Activated CD8-positive, alpha-beta T cell treated with anti-CD3 and anti-CD28 coated beads, Interleukin-2, amount 10 ng/mL, durations not matched to agents 7 days and 5 days (primary cell): ENCODE measurements around the gene NEK10. TPM values are rescaled to one million over a fixed set of nuclear protein-coding genes. Genes with fewer than 3 reads are reported as not detected.

Experiments
- ATAC-seq: fragments of 150-1000 bp; cut with Tn5 transposase; one replicate; pipeline ENCODE4 v1.10.0; 2021; ENCODE audit warnings: moderate library complexity
- CTCF ChIA-PET: fragments of 350-600 bp; sonication (Branson Sonifier 250); formaldehyde crosslinking; loops from one replicate; lab custom pipeline; 2021; ENCODE audit warnings: antibody characterized with exemption; lab: Charles Lee
- POLR2A ChIA-PET: fragments of 350-600 bp; sonication (Branson Sonifier 250); formaldehyde crosslinking; loops from one replicate; lab custom pipeline; 2021; ENCODE audit warnings: antibody characterized with exemption; lab: Charles Lee
- DNase-seq: peaks from one replicate; pipeline ENCODE4 v3.0.0-alpha.2; 2020
- H3K27ac Mint-ChIP-seq: one replicate; pipeline ENCODE4 v1.8.0; 2021; ENCODE audit warnings: mild to moderate bottlenecking, mixed read lengths
- H3K27me3 Mint-ChIP-seq: one replicate; pipeline ENCODE4 v1.8.0; 2021; ENCODE audit warnings: low read depth, mixed read lengths
- H3K36me3 Mint-ChIP-seq: one replicate; pipeline ENCODE4 v1.8.0; 2021; ENCODE audit warnings: low read depth, mixed read lengths
- H3K4me1 Mint-ChIP-seq: one replicate; pipeline ENCODE4 v1.8.0; 2021; ENCODE audit warnings: low read depth, mixed read lengths
- H3K4me3 Mint-ChIP-seq: one replicate; pipeline ENCODE4 v1.8.0; 2021; ENCODE audit warnings: mild to moderate bottlenecking, mixed read lengths
- H3K9me3 Mint-ChIP-seq: one replicate; pipeline ENCODE4 v1.8.0; 2022; ENCODE audit warnings: mixed read lengths; ENCODE audit not compliant: insufficient read depth
- total RNA-seq, 2 experiments: library from RNA; stranded (reverse); gene quantifications; one replicate each; pipeline ENCODE4 v1.2.3, GENCODE V29; 2021

Gene NEK10
- total RNA-seq, 2 experiments from 2014 or later = 0.74 to 0.81 TPM

DNA sequence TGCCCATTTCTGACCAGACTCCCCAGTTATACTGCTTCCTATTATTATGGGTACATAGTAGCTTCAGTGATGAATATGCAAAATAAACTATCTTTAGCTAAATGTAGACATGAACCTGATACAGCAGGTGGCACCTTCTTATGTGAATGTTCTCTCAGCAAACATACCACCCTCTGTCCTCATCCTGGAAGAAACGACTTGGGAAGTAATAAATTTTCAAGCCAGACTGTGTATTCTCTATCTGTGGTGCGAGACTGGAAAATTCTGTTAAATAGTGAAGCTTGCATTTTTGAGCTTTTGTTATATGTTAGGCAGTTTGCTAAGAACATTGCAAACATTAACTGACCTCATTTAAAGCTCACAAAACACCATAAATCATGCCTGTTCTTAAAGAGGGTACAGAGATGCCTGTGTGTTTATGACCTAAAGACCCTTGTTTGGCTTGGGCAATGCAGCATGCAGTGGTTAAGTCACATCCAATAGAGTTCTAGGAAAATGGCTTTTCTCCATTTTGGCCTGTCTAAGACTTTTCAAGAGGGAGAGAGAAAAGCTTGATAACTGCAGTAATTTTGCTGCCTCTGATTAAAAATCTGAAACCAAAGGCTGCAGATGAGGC, 287.1 kb downstream of the NEK10 start:
- no peaks in the 10 kb centered on the region for H3K36me3 Mint-ChIP-seq
- H3K9me3 Mint-ChIP-seq = no peaks in the 10 kb centered on the region
- ChIA-PET CTCF (no interaction called here), POLR2A (no interaction called here)
- no peaks in the 10 kb centered on the region for H3K4me1 Mint-ChIP-seq
- no peak for DNase-seq
- no peak for ATAC-seq
- no peak overlapping the region for H3K27ac Mint-ChIP-seq
- H3K27me3 Mint-ChIP-seq = no peaks in the 10 kb centered on the region
- H3K4me3 Mint-ChIP-seq = no peak overlapping the region

DNA sequence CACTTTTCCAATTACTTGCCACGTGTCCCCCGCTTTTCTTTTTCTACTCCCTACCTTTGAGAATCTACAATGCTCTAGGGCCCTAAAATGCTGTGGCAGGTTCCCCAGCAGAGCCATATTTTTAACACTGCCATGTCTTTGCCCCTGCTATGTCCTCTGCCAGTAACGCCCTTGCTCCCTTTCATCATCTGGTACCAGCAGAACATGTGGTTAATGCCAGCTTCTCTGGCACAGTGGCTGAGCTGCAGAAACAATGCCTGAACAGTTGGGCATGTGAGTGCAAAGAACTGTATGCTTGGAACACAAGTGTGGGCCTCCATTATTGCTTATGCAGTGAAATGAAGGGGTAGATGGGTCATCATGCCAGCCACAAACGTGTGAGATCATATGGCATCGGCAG, 287.6 kb downstream of the NEK10 start:
- H3K4me3 Mint-ChIP-seq = no peak overlapping the region
- POLR2A ChIA-PET = no interaction called here
- no peaks in the 10 kb centered on the region for H3K4me1 Mint-ChIP-seq
- no peak for ATAC-seq
- CTCF ChIA-PET = interaction anchor here (1.5 kb wide), 1 partner anchor 172 kb away, joined by 3 read pairs; no protein-coding TSS in a partner anchor
- no peaks in the 10 kb centered on the region for H3K36me3 Mint-ChIP-seq
- no peaks in the 10 kb centered on the region for H3K27me3 Mint-ChIP-seq
- H3K27ac Mint-ChIP-seq = no peak overlapping the region
- H3K9me3 Mint-ChIP-seq = no peaks in the 10 kb centered on the region
- DNase-seq = no peak

DNA sequence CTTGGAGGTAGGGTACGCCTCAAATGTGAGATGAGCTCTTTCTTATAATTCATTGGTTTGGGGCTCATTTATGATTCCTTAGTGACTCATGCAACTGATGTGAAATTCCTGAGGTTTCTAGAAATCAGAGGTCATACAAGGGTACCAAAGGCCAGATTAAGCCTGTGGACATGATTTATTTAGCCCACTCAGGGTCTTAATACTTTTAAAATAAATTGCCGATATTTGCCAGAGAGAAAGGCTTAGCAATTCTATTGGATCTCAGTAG, 289.0 kb downstream of the NEK10 start:
- ChIA-PET CTCF (interaction anchor here (1.5 kb wide), 1 partner anchor 174 kb away, joined by 3 read pairs; no protein-coding TSS in a partner anchor), POLR2A (no interaction called here)
- Mint-ChIP-seq H3K27ac (no peak overlapping the region), H3K9me3 (no peaks in the 10 kb centered on the region), H3K4me3 (no peak overlapping the region), H3K27me3 (no peaks in the 10 kb centered on the region), H3K4me1 (no peaks in the 10 kb centered on the region), H3K36me3 (no peaks in the 10 kb centered on the region)
- ATAC-seq = no peak
- DNase-seq = no peak

DNA sequence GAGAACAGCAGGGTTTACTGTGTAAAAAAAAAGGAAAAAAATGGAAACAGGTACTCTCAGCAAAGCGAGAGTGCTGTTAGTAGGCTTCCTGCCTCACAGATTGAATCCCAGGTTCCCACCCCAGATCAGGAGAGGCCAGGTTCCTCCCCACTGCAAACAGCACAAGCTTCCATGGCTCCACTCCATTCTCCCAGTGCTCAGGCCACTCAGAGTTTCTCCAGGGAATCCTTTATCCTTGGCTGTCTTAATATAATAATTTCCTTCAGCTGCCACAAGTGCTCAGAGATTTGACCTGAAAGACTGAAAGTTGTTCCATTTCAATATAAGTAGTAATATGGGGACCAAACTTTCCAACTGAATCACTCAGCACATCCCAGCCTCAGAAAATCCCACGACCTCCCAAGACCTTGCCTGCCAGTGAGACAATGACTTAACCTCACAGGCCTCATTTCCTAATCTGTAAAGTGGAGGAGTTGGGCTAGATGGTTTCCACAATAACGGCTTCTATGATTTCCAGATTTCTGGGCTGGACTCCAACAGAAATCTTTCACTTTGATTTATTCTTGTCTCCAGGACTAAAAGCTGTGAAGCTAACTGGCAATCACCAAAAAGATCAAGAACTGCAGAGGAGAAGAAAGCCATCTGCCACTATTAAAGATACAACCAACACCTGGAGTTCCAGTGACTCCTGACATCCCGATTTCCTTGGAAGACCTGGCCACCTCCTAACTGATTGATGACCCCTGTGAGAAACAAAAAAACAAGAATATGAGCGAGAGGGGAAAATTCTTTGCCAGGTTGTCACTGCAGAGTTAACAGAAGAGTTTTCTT, 289.5 kb downstream of the NEK10 start:
- POLR2A ChIA-PET = no interaction called here
- CTCF ChIA-PET = interaction anchor here (1.5 kb wide), 1 partner anchor 174 kb away, joined by 3 read pairs; no protein-coding TSS in a partner anchor
- ATAC-seq (no peak), DNase-seq (no peak)
- Mint-ChIP-seq H3K27me3 (no peaks in the 10 kb centered on the region), H3K36me3 (no peaks in the 10 kb centered on the region), H3K4me1 (no peaks in the 10 kb centered on the region), H3K4me3 (no peak overlapping the region), H3K27ac (no peak overlapping the region), H3K9me3 (no peaks in the 10 kb centered on the region)

DNA sequence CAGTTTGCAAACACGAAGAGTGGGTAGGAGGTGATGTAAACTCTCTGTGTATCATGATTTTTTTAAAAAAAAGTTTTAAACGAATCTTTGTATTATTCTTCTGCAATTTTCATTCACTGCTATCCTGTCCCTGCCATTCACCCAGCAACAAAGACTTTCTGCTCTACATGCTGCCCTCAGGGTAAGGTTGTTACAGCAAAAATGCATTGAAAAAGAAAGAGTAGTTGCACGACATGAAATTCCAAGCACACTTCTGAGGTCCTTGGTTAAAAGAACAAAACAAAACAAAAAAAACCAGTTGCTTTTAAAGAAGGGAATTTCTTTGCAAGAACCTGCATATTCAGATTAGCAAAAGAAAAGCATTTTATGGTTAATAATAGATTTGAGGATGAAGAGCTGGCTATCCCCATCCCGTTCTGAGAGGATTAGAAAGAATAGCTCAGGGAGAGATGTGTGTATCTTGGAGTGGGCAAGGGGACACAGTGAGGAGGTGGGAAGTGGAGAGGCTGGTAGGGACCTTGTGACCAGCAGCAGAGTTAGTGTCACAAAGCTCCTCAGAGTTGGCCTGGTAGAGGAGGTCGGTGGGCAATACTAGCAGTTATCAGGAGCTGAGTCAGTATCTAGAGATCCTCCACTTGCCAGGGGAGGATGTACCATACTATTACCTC, 290.8 kb downstream of the NEK10 start:
- no peak overlapping the region for H3K4me3 Mint-ChIP-seq
- DNase-seq = no peak
- H3K27me3 Mint-ChIP-seq = no peaks in the 10 kb centered on the region
- no peak overlapping the region for H3K27ac Mint-ChIP-seq
- H3K4me1 Mint-ChIP-seq = no peaks in the 10 kb centered on the region
- no peaks in the 10 kb centered on the region for H3K9me3 Mint-ChIP-seq
- POLR2A ChIA-PET = no interaction called here
- CTCF ChIA-PET = no interaction called here
- no peak for ATAC-seq
- H3K36me3 Mint-ChIP-seq = no peaks in the 10 kb centered on the region

DNA sequence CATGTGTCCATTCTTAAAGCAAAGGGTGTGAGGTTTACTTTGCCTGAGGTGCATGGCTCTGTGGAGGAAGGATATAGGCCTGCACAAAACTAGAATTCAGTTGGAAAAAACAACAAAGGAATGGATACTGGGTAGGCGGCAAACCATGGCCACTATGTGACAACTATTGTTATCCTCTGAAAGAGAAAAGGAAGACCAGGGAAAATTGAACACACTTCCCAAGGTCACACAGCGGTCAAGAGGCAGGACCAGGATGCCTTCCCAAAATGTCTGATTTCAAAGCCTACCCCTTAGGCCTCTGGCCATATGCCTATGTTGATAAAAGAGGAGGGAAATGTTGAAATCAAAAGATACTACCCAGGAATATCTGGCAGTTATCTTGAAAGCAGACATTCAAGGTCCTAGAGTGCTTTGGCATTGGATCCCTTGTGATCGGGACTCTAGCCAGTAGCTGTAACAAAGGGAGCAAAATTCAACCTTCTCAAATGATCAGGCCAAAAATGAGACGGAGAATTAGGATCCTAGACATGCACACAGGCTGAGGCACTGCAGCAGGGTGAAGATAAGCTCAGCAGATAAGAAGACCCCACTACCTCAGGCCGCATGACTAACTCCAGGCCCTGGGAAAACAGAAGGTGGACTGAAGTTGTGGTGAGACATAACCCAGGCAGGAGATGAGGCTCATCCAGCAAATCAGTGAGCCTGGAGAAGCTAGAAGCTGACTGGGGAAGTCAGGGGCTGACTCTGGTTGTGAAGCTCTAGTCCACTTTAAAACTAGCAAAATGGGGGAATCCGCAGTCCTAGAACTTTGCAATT, 292.2 kb downstream of the NEK10 start:
- H3K4me3 Mint-ChIP-seq = no peak overlapping the region
- DNase-seq (no peak), ATAC-seq (no peak)
- ChIA-PET CTCF (no interaction called here), POLR2A (no interaction called here)
- H3K4me1 Mint-ChIP-seq = no peaks in the 10 kb centered on the region
- H3K27me3 Mint-ChIP-seq = no peaks in the 10 kb centered on the region
- H3K27ac Mint-ChIP-seq = no peak overlapping the region
- no peaks in the 10 kb centered on the region for H3K36me3 Mint-ChIP-seq
- H3K9me3 Mint-ChIP-seq = no peaks in the 10 kb centered on the region

DNA sequence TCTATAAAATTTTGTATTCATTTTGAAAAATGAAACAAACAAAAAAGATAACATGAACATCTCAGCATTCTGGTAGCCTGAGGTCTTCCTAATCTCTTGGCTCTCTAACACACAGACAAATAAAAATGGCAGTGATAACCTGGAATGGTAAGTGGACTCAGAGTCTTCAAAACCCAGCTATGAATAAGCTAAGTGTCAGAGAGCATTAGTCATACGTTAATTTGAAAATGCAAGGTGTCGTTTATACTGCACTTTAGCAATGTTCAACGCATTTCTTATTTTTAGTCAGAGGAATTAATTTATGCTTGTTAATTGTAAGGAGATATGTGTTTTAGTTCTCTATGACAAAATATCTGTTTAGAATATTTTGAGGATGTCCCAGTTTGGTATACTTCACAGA, 294.3 kb downstream of the NEK10 start:
- H3K9me3 Mint-ChIP-seq = no peaks in the 10 kb centered on the region
- no peaks in the 10 kb centered on the region for H3K4me1 Mint-ChIP-seq
- H3K36me3 Mint-ChIP-seq = no peaks in the 10 kb centered on the region
- DNase-seq (no peak), ATAC-seq (no peak)
- H3K27ac Mint-ChIP-seq = no peak overlapping the region
- H3K27me3 Mint-ChIP-seq = no peaks in the 10 kb centered on the region
- H3K4me3 Mint-ChIP-seq = no peak overlapping the region
- ChIA-PET POLR2A (no interaction called here), CTCF (no interaction called here)

DNA sequence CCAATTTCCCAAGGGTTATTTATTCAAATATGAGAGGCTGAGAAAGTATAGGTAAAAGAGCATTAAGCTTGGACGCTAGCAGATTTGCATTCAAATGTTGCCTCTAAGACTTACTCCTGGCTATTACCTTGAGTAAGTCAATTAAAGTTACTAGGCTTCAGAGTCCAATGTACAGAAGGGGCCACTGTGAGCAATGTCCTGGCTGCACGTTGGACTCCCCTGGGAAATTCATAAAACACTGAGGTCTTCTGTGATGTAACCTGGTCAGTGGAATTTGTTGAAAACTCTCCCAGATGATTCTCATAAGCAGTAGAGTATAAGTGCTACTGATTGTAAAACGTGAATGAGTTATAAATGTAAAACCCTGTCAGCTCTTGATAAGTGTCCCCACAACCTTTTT, 295.3 kb downstream of the NEK10 start:
- Mint-ChIP-seq H3K4me1 (no peaks in the 10 kb centered on the region), H3K27ac (no peak overlapping the region), H3K9me3 (no peaks in the 10 kb centered on the region), H3K4me3 (no peak overlapping the region), H3K27me3 (no peaks in the 10 kb centered on the region), H3K36me3 (no peaks in the 10 kb centered on the region)
- POLR2A ChIA-PET = no interaction called here
- DNase-seq = no peak
- CTCF ChIA-PET = no interaction called here
- ATAC-seq = no peak

DNA sequence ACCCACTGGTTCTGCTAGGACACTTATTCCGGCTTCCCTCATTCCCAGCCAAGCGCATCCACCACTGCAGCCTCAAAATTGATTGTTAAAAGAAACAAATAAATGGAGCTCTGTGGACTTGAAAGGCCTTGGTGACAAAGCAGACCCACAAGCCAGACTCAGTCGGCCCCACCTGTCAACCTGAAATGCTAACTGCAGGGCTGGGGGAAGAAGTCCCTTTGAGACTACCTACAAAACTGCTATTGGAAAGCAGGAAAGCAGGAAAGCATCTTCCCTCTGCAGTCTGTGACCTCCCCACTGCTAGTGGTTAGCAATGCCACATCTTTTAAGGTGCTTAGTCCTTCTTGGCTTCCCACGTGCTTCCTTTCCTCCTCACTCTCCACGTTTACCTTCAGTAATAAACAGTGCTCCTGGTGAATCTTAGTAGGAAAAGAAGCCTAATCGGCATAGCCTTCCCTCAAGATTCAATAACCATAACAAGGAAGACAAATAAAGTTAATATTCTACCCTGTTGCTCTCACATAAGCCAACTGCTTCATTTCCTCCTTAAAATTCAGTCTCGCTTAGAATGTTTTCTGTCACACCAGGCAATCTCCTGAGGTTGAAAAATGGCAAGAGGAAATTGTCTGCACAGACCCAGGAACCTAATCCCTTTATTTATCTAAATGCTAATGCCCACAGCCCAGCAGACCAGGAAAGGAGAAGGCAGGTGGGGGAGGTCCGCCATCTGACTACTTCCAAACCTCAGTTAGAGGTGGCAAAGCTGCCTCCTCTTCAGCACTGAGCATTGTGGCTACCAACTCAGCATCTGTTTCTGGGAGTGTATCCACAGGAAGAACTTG, 296.2 kb downstream of the NEK10 start:
- DNase-seq = no peak
- Mint-ChIP-seq H3K36me3 (no peaks in the 10 kb centered on the region), H3K4me1 (no peaks in the 10 kb centered on the region), H3K27me3 (no peaks in the 10 kb centered on the region), H3K4me3 (no peak overlapping the region), H3K27ac (no peak overlapping the region), H3K9me3 (no peaks in the 10 kb centered on the region)
- POLR2A ChIA-PET = no interaction called here
- no peak for ATAC-seq
- CTCF ChIA-PET = no interaction called here

DNA sequence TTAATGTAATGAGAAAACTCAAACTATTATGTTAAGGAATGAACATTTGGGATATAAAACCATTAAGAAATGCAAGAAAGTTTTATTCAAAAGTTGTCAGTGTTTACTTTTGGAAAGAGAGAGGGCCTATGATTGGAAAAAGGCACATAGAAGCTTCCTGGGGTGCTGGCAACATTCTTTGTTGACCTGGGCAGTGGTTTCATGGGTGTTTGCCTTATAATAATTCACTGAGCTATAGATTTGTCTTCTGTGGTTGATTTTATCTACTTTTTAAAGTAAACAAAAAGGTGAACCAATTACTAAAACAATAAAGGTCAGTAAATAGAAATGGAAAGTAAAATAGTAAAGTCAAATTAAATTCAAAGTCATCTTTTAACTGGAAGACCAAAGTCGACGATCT, 308.8 kb downstream of the NEK10 start:
- DNase-seq = no peak
- ChIA-PET POLR2A (no interaction called here), CTCF (no interaction called here)
- Mint-ChIP-seq H3K4me3 (no peak overlapping the region), H3K36me3 (no peaks in the 10 kb centered on the region), H3K27me3 (no peaks in the 10 kb centered on the region), H3K27ac (no peak overlapping the region), H3K9me3 (no peaks in the 10 kb centered on the region), H3K4me1 (no peaks in the 10 kb centered on the region)
- ATAC-seq = no peak
